ENCODE measurements around the gene XYLT1. TPM values are rescaled to one million over a fixed set of nuclear protein-coding genes. Genes with fewer than 3 reads are reported as not detected.

The XYLT1 gene
- total RNA-seq, 4 donors from 2014 or later: 20.0 to 43.0 (median 27.4) TPM

GRCh38 chr16:17083628-17084027 lies 387.1 kb downstream of the XYLT1 start:
- ATAC-seq (ENCODE audit: low FRiP score) (no peak), DNase-seq (ENCODE audit: low spot score) (no peak)
- TF ChIP-seq, protein P1, sequence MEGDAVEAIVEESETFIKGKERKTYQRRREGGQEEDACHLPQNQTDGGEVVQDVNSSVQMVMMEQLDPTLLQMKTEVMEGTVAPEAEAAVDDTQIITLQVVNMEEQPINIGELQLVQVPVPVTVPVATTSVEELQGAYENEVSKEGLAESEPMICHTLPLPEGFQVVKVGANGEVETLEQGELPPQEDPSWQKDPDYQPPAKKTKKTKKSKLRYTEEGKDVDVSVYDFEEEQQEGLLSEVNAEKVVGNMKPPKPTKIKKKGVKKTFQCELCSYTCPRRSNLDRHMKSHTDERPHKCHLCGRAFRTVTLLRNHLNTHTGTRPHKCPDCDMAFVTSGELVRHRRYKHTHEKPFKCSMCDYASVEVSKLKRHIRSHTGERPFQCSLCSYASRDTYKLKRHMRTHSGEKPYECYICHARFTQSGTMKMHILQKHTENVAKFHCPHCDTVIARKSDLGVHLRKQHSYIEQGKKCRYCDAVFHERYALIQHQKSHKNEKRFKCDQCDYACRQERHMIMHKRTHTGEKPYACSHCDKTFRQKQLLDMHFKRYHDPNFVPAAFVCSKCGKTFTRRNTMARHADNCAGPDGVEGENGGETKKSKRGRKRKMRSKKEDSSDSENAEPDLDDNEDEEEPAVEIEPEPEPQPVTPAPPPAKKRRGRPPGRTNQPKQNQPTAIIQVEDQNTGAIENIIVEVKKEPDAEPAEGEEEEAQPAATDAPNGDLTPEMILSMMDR (IDR thresholded peaks at IDR 0.05): no peak

DNA sequence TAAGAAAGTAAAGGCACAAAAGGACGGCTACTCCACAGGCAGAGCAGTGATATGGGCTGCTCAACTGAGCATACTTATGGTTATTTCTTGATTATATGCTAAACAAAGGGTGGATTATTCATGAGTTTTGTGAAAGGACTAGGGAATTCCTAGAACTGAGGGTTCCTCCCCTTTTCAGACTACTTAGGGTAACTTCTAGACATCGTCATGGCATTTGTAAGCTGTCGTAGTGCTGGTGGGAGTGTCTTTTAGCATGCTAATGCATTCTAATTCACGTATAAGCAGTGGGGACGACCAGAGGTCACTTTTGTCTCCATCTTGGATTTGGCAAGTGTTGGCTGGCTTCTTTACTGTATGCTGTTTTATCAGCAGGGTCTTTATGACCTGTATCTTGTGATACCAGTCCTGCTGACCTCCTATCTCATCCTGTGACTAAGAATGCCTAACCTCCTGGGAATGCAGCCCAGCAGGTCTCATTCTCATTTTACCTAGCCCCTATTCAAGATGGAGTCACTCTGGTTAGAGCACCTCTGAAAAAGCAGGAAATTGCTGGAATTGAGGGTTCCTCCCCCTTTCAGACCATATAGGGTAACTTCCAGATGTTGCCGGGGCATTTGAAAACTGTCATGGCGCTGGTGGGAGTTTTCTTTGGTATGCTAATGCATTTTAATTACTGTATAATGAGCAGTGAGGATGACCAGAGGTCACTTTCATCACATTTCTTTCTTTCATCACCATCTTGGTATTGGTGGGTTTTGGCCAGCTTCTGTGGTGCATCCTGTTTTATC lies 388.5 kb downstream of the XYLT1 start:
- TF ChIP-seq, protein P1 (IDR thresholded peaks at IDR 0.05): no peak
- DNase-seq (ENCODE audit: low spot score): no peak
- ATAC-seq (ENCODE audit: low FRiP score): no peak

GRCh38 chr16:17080105-17080504 lies 390.7 kb downstream of the XYLT1 start:
- ATAC-seq (ENCODE audit: low FRiP score): no peak
- TF ChIP-seq, protein P1 (IDR thresholded peaks at IDR 0.05): no peak

GRCh38 chr16:17078931-17079631 lies 391.7 kb downstream of the XYLT1 start:
- no peak for ATAC-seq (ENCODE audit: low FRiP score)
- TF ChIP-seq, protein P1 (IDR thresholded peaks at IDR 0.05): no peak
- no peak for DNase-seq (ENCODE audit: low spot score)

More at GRCh38 chr16:17080105-17080504, 390.7 kb downstream of the XYLT1 start:
- no peak for DNase-seq (ENCODE audit: low spot score)

DNA sequence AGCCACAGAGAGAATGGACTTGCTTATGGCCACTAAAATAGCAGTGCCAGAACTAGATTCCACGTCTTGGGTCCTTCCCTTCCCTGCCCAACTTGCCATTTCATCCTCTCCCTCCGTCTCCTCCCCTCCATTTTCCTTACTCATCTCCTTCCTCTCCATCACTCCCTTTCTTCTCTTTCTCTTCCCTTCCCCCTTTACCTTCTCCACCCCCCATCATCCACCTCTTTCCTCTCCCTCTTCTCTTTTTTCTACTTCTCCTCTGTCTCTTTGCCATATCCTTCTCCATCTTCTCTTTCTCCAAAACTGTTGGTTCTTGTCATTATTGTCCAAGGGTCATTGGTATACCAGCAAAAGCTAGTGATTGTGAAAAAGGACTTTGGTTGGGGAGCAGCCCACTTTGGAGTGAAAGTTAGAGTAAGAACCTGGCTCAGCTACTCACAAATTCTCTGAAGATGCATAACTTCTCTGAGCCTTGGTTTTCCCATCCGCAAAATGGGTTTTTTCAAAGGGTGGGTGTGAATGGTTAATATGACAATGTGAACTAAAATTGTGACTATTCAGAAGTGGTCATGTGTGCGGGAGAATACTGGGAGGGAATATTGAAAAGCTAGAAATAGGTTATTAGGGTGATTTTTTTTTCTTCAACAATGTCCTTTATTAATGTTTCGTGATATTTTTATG lies 393.8 kb downstream of the XYLT1 start:
- TF ChIP-seq, protein P1 (IDR thresholded peaks at IDR 0.05): no peak
- no peak for ATAC-seq (ENCODE audit: low FRiP score)
- no peak for DNase-seq (ENCODE audit: low spot score)

- TF ChIP-seq, protein P1 (IDR thresholded peaks at IDR 0.05): no peak
- ATAC-seq (ENCODE audit: low FRiP score) (no peak), DNase-seq (ENCODE audit: low spot score) (no peak)
These were observed 394.5 kb downstream of the XYLT1 start for GRCh38 chr16:17076092-17076754.
